Neutrophil (primary cell): ENCODE data around the gene PBX2.
"Not testable (repeated sequence)": the region's sequence is repeated elsewhere in the genome, so short reads cannot be mapped to it uniquely, and the experiment has no call there.

Source experiments
- H3K27ac ChIP-seq: fragments of 200-600 bp; sonication (generic); 2 replicates; pipeline ENCODE4 v1.5.1; 2016; ENCODE audit warnings: mild to moderate bottlenecking, moderate library complexity
- H3K27me3 ChIP-seq: fragments of 200-600 bp; sonication (generic); 2 replicates; pipeline ENCODE4 v1.6.0; 2016; ENCODE audit warnings: mild to moderate bottlenecking
- H3K36me3 ChIP-seq: fragments of 200-600 bp; sonication (generic); 2 replicates; pipeline ENCODE4 v1.5.1; 2017
- H3K4me1 ChIP-seq, 2 experiments: fragments of 200-600 bp in 1 of 2; sonication (generic) in 1 of 2; 1 replicate in 1 of 2; 2 replicates in 1 of 2; pipeline versions ENCODE4 v1.5.1 to v1.6.1; 2013 to 2016; ENCODE audit warnings: low read depth in 1 of 2, low read length in 1 of 2, mild to moderate bottlenecking in 1 of 2, moderate library complexity in 1 of 2; ENCODE audit not compliant: control insufficient read depth in 1 of 2, insufficient read depth in 1 of 2
- H3K4me3 ChIP-seq, 2 experiments: fragments of 200-600 bp in 1 of 2; sonication (generic) in 1 of 2; 1 replicate in 1 of 2; 2 replicates in 1 of 2; pipeline ENCODE4 v1.5.1; 2013 to 2016; ENCODE audit warnings: low read depth in 1 of 2, low read length in 1 of 2, mild to moderate bottlenecking in 1 of 2, moderate library complexity in 1 of 2
- H3K9me3 ChIP-seq: fragments of 200-600 bp; sonication (generic); 2 replicates; pipeline ENCODE4 v1.5.1; 2016
- CTCF ChIP-seq: fragments of 200-600 bp; sonication (generic); IDR thresholded peaks from 2 replicates; pipeline ENCODE4 v1.5.1; 2016; ENCODE audit warnings: antibody characterized with exemption

Gene PBX2

GRCh38 chr6:32195652-32195901, 5.6 kb upstream of the PBX2 start:
- H3K27ac ChIP-seq, result peak overlapping the region; percentile 95
- H3K36me3 ChIP-seq, result peaks cover 8% of the 10 kb centered on the region
- H3K4me1 ChIP-seq, result peaks cover 46 to 55% of the 10 kb centered on the region in 2 experiments
- H3K27me3 ChIP-seq, result peaks cover 2% of the 10 kb centered on the region
- H3K4me3 ChIP-seq, result peak overlapping the region; percentile 84 to 96
- TF ChIP-seq CTCF, result peak; percentile 96
- no peaks in the 10 kb centered on the region for H3K9me3 ChIP-seq

- Histone ChIP-seq H3K4me3 (peak overlapping the region; percentile 81 to 96), H3K9me3 (no peaks in the 10 kb centered on the region), H3K36me3 (peaks cover 9% of the 10 kb centered on the region), H3K4me1 (peaks cover 46 to 55% of the 10 kb centered on the region in 2 experiments), H3K27me3 (no peaks in the 10 kb centered on the region), H3K27ac (peak overlapping the region; percentile 95)
- TF ChIP-seq CTCF, result no peak
Measured at GRCh38 chr6:32194825-32195651, 5.0 kb upstream of the PBX2 start.

GRCh38 chr6:32194388-32194787, 4.4 kb upstream of the PBX2 start:
- Histone ChIP-seq H3K4me3 (peak overlapping the region; percentile 81 to 96), H3K4me1 (peaks cover 46 to 53% of the 10 kb centered on the region in 2 experiments), H3K9me3 (no peaks in the 10 kb centered on the region), H3K36me3 (peaks cover 9% of the 10 kb centered on the region), H3K27me3 (no peaks in the 10 kb centered on the region), H3K27ac (peak overlapping the region; percentile 95)
- no peak for TF ChIP-seq CTCF

GRCh38 chr6:32193096-32193495, 3.1 kb upstream of the PBX2 start:
- Histone ChIP-seq H3K4me1 (peaks cover 55 to 64% of the 10 kb centered on the region in 2 experiments), H3K4me3 (peak overlapping the region; percentile 81 to 97), H3K27ac (peak overlapping the region; percentile 95), H3K36me3 (peaks cover 12% of the 10 kb centered on the region)
- H3K9me3 ChIP-seq, H3K27me3 ChIP-seq: not testable (repeated sequence)

- Histone ChIP-seq H3K27me3 (no peaks in the 10 kb centered on the region), H3K36me3 (peaks cover 17% of the 10 kb centered on the region), H3K4me3 (peak within 1 kb of the TSS; percentile 81 to 97), H3K9me3 (no peaks in the 10 kb centered on the region), H3K27ac (peak within 1 kb of the TSS; percentile 95), H3K4me1 (peaks cover 59 to 69% of the 10 kb centered on the region in 2 experiments)
- TF ChIP-seq CTCF, result peak; percentile 12
Measured at GRCh38 chr6:32192608-32193039, 2.6 kb upstream of the PBX2 start, which contains the start of gene GPSM3. TSS of gene GPSM3 (minus strand) at chr6:32192643. CDS start at chr6:32192513, 130 bp downstream.
